Nephron (organoid): ENCODE measurements around the gene ELL.

Experiments used
- H3K27ac Mint-ChIP-seq, 3 experiments: 2 replicates each; pipeline ENCODE4 v1.8.0; 2020; ENCODE audit warnings: mixed read lengths in 3 of 3, mild to moderate bottlenecking in 2 of 3, moderate library complexity in 1 of 3
- H3K27me3 Mint-ChIP-seq: 2 replicates; pipeline ENCODE4 v1.8.0; 2021; ENCODE audit warnings: low read depth, mild to moderate bottlenecking, moderate library complexity, mixed read lengths
- H3K36me3 Mint-ChIP-seq: 2 replicates; pipeline ENCODE4 v1.8.0; 2020; ENCODE audit warnings: low read depth, mixed read lengths
- H3K4me1 Mint-ChIP-seq: 2 replicates; pipeline ENCODE4 v1.8.0; 2020; ENCODE audit warnings: mixed read lengths
- H3K4me3 Mint-ChIP-seq, 3 experiments: 2 replicates each; pipeline ENCODE4 v1.8.0; 2020; ENCODE audit warnings: mild to moderate bottlenecking in 3 of 3, mixed read lengths in 3 of 3, moderate library complexity in 2 of 3
- H3K9me3 Mint-ChIP-seq: 2 replicates; pipeline ENCODE4 v1.8.0; 2020; ENCODE audit warnings: mixed read lengths
- CTCF ChIP-seq, 3 experiments: fragments of 200-600 bp; sonication (generic); IDR thresholded peaks; one replicate each; pipeline ENCODE4 v1.5.0; 2021; ENCODE audit warnings: antibody characterized with exemption in 3 of 3; ENCODE audit not compliant: unreplicated experiment in 3 of 3

The ELL gene

GRCh38 chr19:18486746-18487145, 35.1 kb downstream of the ELL start:
- Mint-ChIP-seq H3K36me3 (no peaks in the 10 kb centered on the region), H3K27me3 (no peaks in the 10 kb centered on the region), H3K9me3 (no peaks in the 10 kb centered on the region), H3K4me3 (peak overlapping the region in 1 of 3 experiments; percentile 38), H3K27ac (peak overlapping the region in 1 of 3 experiments; percentile 55), H3K4me1 (peaks cover 39% of the 10 kb centered on the region)
- no peak for TF ChIP-seq CTCF (IDR thresholded peaks at IDR 0.05; ENCODE audit: unreplicated experiment in 3 of 3)

- peaks cover 46% of the 10 kb centered on the region for H3K4me1 Mint-ChIP-seq
- H3K9me3 Mint-ChIP-seq, result no peaks in the 10 kb centered on the region
- no peaks in the 10 kb centered on the region for H3K27me3 Mint-ChIP-seq
- TF ChIP-seq CTCF (IDR thresholded peaks at IDR 0.05; ENCODE audit: unreplicated experiment in 3 of 3), result no peak
- no peak overlapping the region for H3K27ac Mint-ChIP-seq
- no peaks in the 10 kb centered on the region for H3K36me3 Mint-ChIP-seq
- no peak overlapping the region for H3K4me3 Mint-ChIP-seq
Observed at GRCh38 chr19:18484992-18485391, 36.9 kb downstream of the ELL start.

- no peak for TF ChIP-seq CTCF (IDR thresholded peaks at IDR 0.05; ENCODE audit: unreplicated experiment in 3 of 3)
Observed at GRCh38 chr19:18483119-18483890, 38.6 kb downstream of the ELL start.

GRCh38 chr19:18481505-18482222, 40.2 kb downstream of the ELL start:
- Mint-ChIP-seq H3K27ac (peak overlapping the region in 2 of 3 experiments; percentile 48 to 55), H3K36me3 (peaks cover 5% of the 10 kb centered on the region), H3K4me3 (no peak overlapping the region), H3K9me3 (no peaks in the 10 kb centered on the region), H3K27me3 (no peaks in the 10 kb centered on the region), H3K4me1 (peaks cover 58% of the 10 kb centered on the region)
- TF ChIP-seq CTCF (IDR thresholded peaks at IDR 0.05; ENCODE audit: unreplicated experiment in 3 of 3), result no peak

More at GRCh38 chr19:18483119-18483890, 38.6 kb downstream of the ELL start:
- no peak overlapping the region for H3K4me3 Mint-ChIP-seq
- no peaks in the 10 kb centered on the region for H3K27me3 Mint-ChIP-seq
- no peaks in the 10 kb centered on the region for H3K36me3 Mint-ChIP-seq
- peak overlapping the region in 1 of 3 experiments; percentile 42 for H3K27ac Mint-ChIP-seq
- H3K9me3 Mint-ChIP-seq, result no peaks in the 10 kb centered on the region
- H3K4me1 Mint-ChIP-seq, result peaks cover 51% of the 10 kb centered on the region

- Mint-ChIP-seq H3K9me3 (no peaks in the 10 kb centered on the region), H3K4me3 (peak overlapping the region in 1 of 3 experiments; percentile 14), H3K4me1 (peaks cover 64% of the 10 kb centered on the region), H3K27me3 (no peaks in the 10 kb centered on the region), H3K27ac (peak overlapping the region; percentile 60 to 80 (median 65)), H3K36me3 (peaks cover 13% of the 10 kb centered on the region)
- TF ChIP-seq CTCF (IDR thresholded peaks at IDR 0.05; ENCODE audit: unreplicated experiment in 3 of 3), result no peak
Observed at GRCh38 chr19:18480006-18480691, 41.7 kb downstream of the ELL start.
